Measurements from ENCODE around the gene CAPN10. TPM values are rescaled to one million over a fixed set of nuclear protein-coding genes. Genes with fewer than 3 reads are reported as not detected.

The CAPN10 gene
- total RNA-seq, 1 donor from 2014 or later = 49.6 TPM

GRCh38 chr2:240597419-240598181, 11.1 kb downstream of the CAPN10 start:
- Mint-ChIP-seq H3K4me1 (ENCODE audit: low read depth) (no peaks in the 10 kb centered on the region), H3K27ac (no peak overlapping the region), H3K36me3 (ENCODE audit: low read depth) (peaks cover 7% of the 10 kb centered on the region), H3K9me3 (no peaks in the 10 kb centered on the region), H3K4me3 (ENCODE audit: low read depth) (no peak overlapping the region), H3K27me3 (ENCODE audit: low read depth) (no peaks in the 10 kb centered on the region)
- intact Hi-C loops (cut with micrococcal nuclease) = no loop called here
- no peak for DNase-seq (ENCODE audit: low spot score)

- no peaks in the 10 kb centered on the region for H3K27me3 Mint-ChIP-seq (ENCODE audit: low read depth)
- DNase-seq (ENCODE audit: low spot score) = no peak
- H3K4me1 Mint-ChIP-seq (ENCODE audit: low read depth) = no peaks in the 10 kb centered on the region
- H3K4me3 Mint-ChIP-seq (ENCODE audit: low read depth) = no peak overlapping the region
- peaks cover 5% of the 10 kb centered on the region for H3K36me3 Mint-ChIP-seq (ENCODE audit: low read depth)
- no peaks in the 10 kb centered on the region for H3K9me3 Mint-ChIP-seq
- H3K27ac Mint-ChIP-seq = no peak overlapping the region
- intact Hi-C loops (cut with micrococcal nuclease) = no loop called here
Measured at GRCh38 chr2:240598311-240598911, 11.9 kb downstream of the CAPN10 start.

GRCh38 chr2:240599141-240599583, 12.6 kb downstream of the CAPN10 start:
- H3K27ac Mint-ChIP-seq = no peak overlapping the region
- no peak overlapping the region for H3K4me3 Mint-ChIP-seq (ENCODE audit: low read depth)
- H3K4me1 Mint-ChIP-seq (ENCODE audit: low read depth) = no peaks in the 10 kb centered on the region
- H3K9me3 Mint-ChIP-seq = no peaks in the 10 kb centered on the region
- intact Hi-C loops (cut with micrococcal nuclease) = no loop called here
- DNase-seq (ENCODE audit: low spot score) = no peak
- no peaks in the 10 kb centered on the region for H3K27me3 Mint-ChIP-seq (ENCODE audit: low read depth)
- peaks cover 5% of the 10 kb centered on the region for H3K36me3 Mint-ChIP-seq (ENCODE audit: low read depth)

GRCh38 chr2:240600451-240600961, 14.0 kb downstream of the CAPN10 start:
- DNase-seq (ENCODE audit: low spot score) = no peak
- Mint-ChIP-seq H3K27me3 (ENCODE audit: low read depth) (no peaks in the 10 kb centered on the region), H3K4me1 (ENCODE audit: low read depth) (no peaks in the 10 kb centered on the region)

GRCh38 chr2:240601061-240601830, 14.7 kb downstream of the CAPN10 start:
- Mint-ChIP-seq H3K4me3 (ENCODE audit: low read depth) (no peak overlapping the region), H3K4me1 (ENCODE audit: low read depth) (no peaks in the 10 kb centered on the region), H3K27ac (no peak overlapping the region), H3K36me3 (ENCODE audit: low read depth) (no peaks in the 10 kb centered on the region), H3K27me3 (ENCODE audit: low read depth) (no peaks in the 10 kb centered on the region), H3K9me3 (no peaks in the 10 kb centered on the region)
- intact Hi-C loops (cut with micrococcal nuclease) = no loop called here
- no peak for DNase-seq (ENCODE audit: low spot score)

More at GRCh38 chr2:240600451-240600961, 14.0 kb downstream of the CAPN10 start:
- peaks cover 5% of the 10 kb centered on the region for H3K36me3 Mint-ChIP-seq (ENCODE audit: low read depth)
- intact Hi-C loops (cut with micrococcal nuclease) = no loop called here
- no peak overlapping the region for H3K27ac Mint-ChIP-seq
- no peaks in the 10 kb centered on the region for H3K9me3 Mint-ChIP-seq
- no peak overlapping the region for H3K4me3 Mint-ChIP-seq (ENCODE audit: low read depth)

- H3K36me3 Mint-ChIP-seq (ENCODE audit: low read depth) = no peaks in the 10 kb centered on the region
- H3K4me3 Mint-ChIP-seq (ENCODE audit: low read depth) = no peak overlapping the region
- H3K27me3 Mint-ChIP-seq (ENCODE audit: low read depth) = no peaks in the 10 kb centered on the region
- no peaks in the 10 kb centered on the region for H3K4me1 Mint-ChIP-seq (ENCODE audit: low read depth)
- H3K27ac Mint-ChIP-seq = no peak overlapping the region
- DNase-seq (ENCODE audit: low spot score) = no peak
- H3K9me3 Mint-ChIP-seq = no peaks in the 10 kb centered on the region
- intact Hi-C loops (cut with micrococcal nuclease) = no loop called here
Measured at GRCh38 chr2:240601831-240602160, 15.3 kb downstream of the CAPN10 start.

- no peak overlapping the region for H3K27ac Mint-ChIP-seq
- DNase-seq (ENCODE audit: low spot score) = no peak
Measured at GRCh38 chr2:240602266-240603050, 15.9 kb downstream of the CAPN10 start.

GRCh38 chr2:240603081-240603835, 16.7 kb downstream of the CAPN10 start:
- peak overlapping the region; percentile 36 for H3K27ac Mint-ChIP-seq
- DNase-seq (ENCODE audit: low spot score) = no peak
- no peaks in the 10 kb centered on the region for H3K27me3 Mint-ChIP-seq (ENCODE audit: low read depth)
- intact Hi-C loops (cut with micrococcal nuclease) = no loop called here
- H3K4me1 Mint-ChIP-seq (ENCODE audit: low read depth) = peaks cover 3% of the 10 kb centered on the region
- no peaks in the 10 kb centered on the region for H3K36me3 Mint-ChIP-seq (ENCODE audit: low read depth)
- H3K9me3 Mint-ChIP-seq = no peaks in the 10 kb centered on the region
- no peak overlapping the region for H3K4me3 Mint-ChIP-seq (ENCODE audit: low read depth)

More at GRCh38 chr2:240602266-240603050, 15.9 kb downstream of the CAPN10 start:
- Mint-ChIP-seq H3K36me3 (ENCODE audit: low read depth) (no peaks in the 10 kb centered on the region), H3K9me3 (no peaks in the 10 kb centered on the region), H3K4me1 (ENCODE audit: low read depth) (no peaks in the 10 kb centered on the region), H3K4me3 (ENCODE audit: low read depth) (no peak overlapping the region), H3K27me3 (ENCODE audit: low read depth) (no peaks in the 10 kb centered on the region)
- intact Hi-C loops (cut with micrococcal nuclease) = no loop called here

GRCh38 chr2:240603846-240604245, 17.3 kb downstream of the CAPN10 start:
- Mint-ChIP-seq H3K36me3 (ENCODE audit: low read depth) (no peaks in the 10 kb centered on the region), H3K4me3 (ENCODE audit: low read depth) (no peak overlapping the region), H3K4me1 (ENCODE audit: low read depth) (peaks cover 4% of the 10 kb centered on the region), H3K9me3 (no peaks in the 10 kb centered on the region), H3K27ac (no peak overlapping the region), H3K27me3 (ENCODE audit: low read depth) (no peaks in the 10 kb centered on the region)
- intact Hi-C loops (cut with micrococcal nuclease) = no loop called here
- DNase-seq (ENCODE audit: low spot score) = no peak

- peaks cover 4% of the 10 kb centered on the region for H3K36me3 Mint-ChIP-seq (ENCODE audit: low read depth)
Measured at GRCh38 chr2:240604291-240604938, 17.9 kb downstream of the CAPN10 start.

GRCh38 chr2:240604939-240605716, 18.6 kb downstream of the CAPN10 start:
- Mint-ChIP-seq H3K27ac (peak overlapping the region; percentile 45), H3K27me3 (ENCODE audit: low read depth) (no peaks in the 10 kb centered on the region), H3K36me3 (ENCODE audit: low read depth) (peaks cover 7% of the 10 kb centered on the region), H3K4me1 (ENCODE audit: low read depth) (peaks cover 9% of the 10 kb centered on the region), H3K4me3 (ENCODE audit: low read depth) (no peak overlapping the region), H3K9me3 (no peaks in the 10 kb centered on the region)
- intact Hi-C loops (cut with micrococcal nuclease) = no loop called here
- DNase-seq (ENCODE audit: low spot score) = no peak

More at GRCh38 chr2:240604291-240604938, 17.9 kb downstream of the CAPN10 start:
- intact Hi-C loops (cut with micrococcal nuclease) = no loop called here
- no peaks in the 10 kb centered on the region for H3K9me3 Mint-ChIP-seq
- H3K4me1 Mint-ChIP-seq (ENCODE audit: low read depth) = peaks cover 9% of the 10 kb centered on the region
- H3K27ac Mint-ChIP-seq = peak overlapping the region; percentile 45
- H3K4me3 Mint-ChIP-seq (ENCODE audit: low read depth) = no peak overlapping the region
- H3K27me3 Mint-ChIP-seq (ENCODE audit: low read depth) = no peaks in the 10 kb centered on the region
- DNase-seq (ENCODE audit: low spot score) = no peak

Measured in activated T-helper 2 cell treated with anti-CD3 and anti-CD28 coated beads, Interferon-gamma antibody, Interleukin-2, Interleukin-4, amounts not matched to agents 10 μg/mL and 5 μg/mL and 100 μg/mL, durations not matched to agents 14 hours and 24 hours and 36 hours (primary cell).